ENCODE measurements around the gene SHISA6. TPM values are rescaled to one million over a fixed set of nuclear protein-coding genes. Genes with fewer than 3 reads are reported as not detected.

SHISA6 gene
- total RNA-seq, 1 donor from 2014 or later: 3.3 TPM

- Histone ChIP-seq H3K27me3 (peaks cover 82% of the 10 kb centered on the region), H3K27ac (no peak overlapping the region), H3K9ac (no peak overlapping the region), H3K4me1 (no peaks in the 10 kb centered on the region), H3F3A (ENCODE audit: low read depth) (peaks cover 9% of the 10 kb centered on the region), H3K79me2 (ENCODE audit: low read depth) (no peaks in the 10 kb centered on the region), H4K20me1 (ENCODE audit: low read depth) (peaks cover 11% of the 10 kb centered on the region), H3K36me3 (no peaks in the 10 kb centered on the region), H3K4me2 (peak overlapping the region; percentile 86), H2AFZ (replicated peaks) (no peak overlapping the region), H3K4me3 (peak overlapping the region; percentile 63), H3K9me3 (ENCODE audit: low read depth) (no peaks in the 10 kb centered on the region)
- Mint-ChIP-seq H3K36me3 (peaks cover 3% of the 10 kb centered on the region), H3K27ac (no peak overlapping the region), H3K4me1 (peaks cover 13% of the 10 kb centered on the region), H3K9me3 (peaks cover 8% of the 10 kb centered on the region), H3K4me3 (peak overlapping the region; percentile 75), H3K27me3 (ENCODE audit: insufficient read depth, low read depth) (peaks cover 53% of the 10 kb centered on the region)
- TF ChIP-seq EZH2phosphoT487 (IDR thresholded peaks at IDR 0.05): no peak
- TF ChIP-seq EZH2 (IDR thresholded peaks at IDR 0.05): no peak
- no peak for TF ChIP-seq CTCF (IDR thresholded peaks at IDR 0.05)
- no peak for DNase-seq (ENCODE audit: low spot score)
Observed at GRCh38 chr17:11239379-11239970, 1.5 kb upstream of the SHISA6 start.

- no peaks in the 10 kb centered on the region for H3K36me3 ChIP-seq
- peaks cover 89% of the 10 kb centered on the region for H3K27me3 ChIP-seq
- no peaks in the 10 kb centered on the region for H3K79me2 ChIP-seq (ENCODE audit: low read depth)
- H3K27ac Mint-ChIP-seq: no peak overlapping the region
- H3K4me3 Mint-ChIP-seq: peak overlapping the region; percentile 75
- H3K9ac ChIP-seq: no peak overlapping the region
- H3K9me3 ChIP-seq (ENCODE audit: low read depth): no peaks in the 10 kb centered on the region
- H3K4me2 ChIP-seq: peak overlapping the region; percentile 86
- peaks cover 11% of the 10 kb centered on the region for H4K20me1 ChIP-seq (ENCODE audit: low read depth)
- H3K36me3 Mint-ChIP-seq: peaks cover 3% of the 10 kb centered on the region
- peaks cover 3% of the 10 kb centered on the region for H3K4me1 ChIP-seq
- H3K4me1 Mint-ChIP-seq: peaks cover 13% of the 10 kb centered on the region
- TF ChIP-seq EZH2 (IDR thresholded peaks at IDR 0.05) (no peak), CTCF (IDR thresholded peaks at IDR 0.05) (peak; percentile 46), EZH2phosphoT487 (IDR thresholded peaks at IDR 0.05) (no peak)
- H3K27me3 Mint-ChIP-seq (ENCODE audit: insufficient read depth, low read depth): peaks cover 59% of the 10 kb centered on the region
- H3K27ac ChIP-seq: no peak overlapping the region
- peak overlapping the region; percentile 86 for H2AFZ ChIP-seq (replicated peaks)
- DNase-seq (ENCODE audit: low spot score): peak; percentile 83
- H3K9me3 Mint-ChIP-seq: peaks cover 8% of the 10 kb centered on the region
- H3K4me3 ChIP-seq: peak overlapping the region; percentile 63
- peaks cover 9% of the 10 kb centered on the region for H3F3A ChIP-seq (ENCODE audit: low read depth)
Observed at GRCh38 chr17:11240041-11240840, 772 bp upstream of the SHISA6 start.

GRCh38 chr17:11241611-11242226 is 706 bp downstream of the SHISA6 start:
- DNase-seq (ENCODE audit: low spot score): no peak
- Histone ChIP-seq H4K20me1 (ENCODE audit: low read depth) (peaks cover 11% of the 10 kb centered on the region), H3K4me3 (peak overlapping the region; percentile 42), H3K4me1 (peaks cover 3% of the 10 kb centered on the region), H3K4me2 (peak overlapping the region; percentile 78), H3K27ac (no peak overlapping the region), H3K9me3 (ENCODE audit: low read depth) (no peaks in the 10 kb centered on the region), H2AFZ (replicated peaks) (no peak overlapping the region), H3F3A (ENCODE audit: low read depth) (peaks cover 9% of the 10 kb centered on the region), H3K36me3 (no peaks in the 10 kb centered on the region), H3K9ac (no peak overlapping the region), H3K79me2 (ENCODE audit: low read depth) (no peaks in the 10 kb centered on the region), H3K27me3 (peaks cover 93% of the 10 kb centered on the region)
- H3K4me1 Mint-ChIP-seq: peaks cover 13% of the 10 kb centered on the region
- H3K36me3 Mint-ChIP-seq: peaks cover 3% of the 10 kb centered on the region
- peak overlapping the region; percentile 81 for H3K4me3 Mint-ChIP-seq
- peaks cover 8% of the 10 kb centered on the region for H3K9me3 Mint-ChIP-seq
- TF ChIP-seq EZH2phosphoT487 (IDR thresholded peaks at IDR 0.05): peak; percentile 59
- no peak for TF ChIP-seq CTCF (IDR thresholded peaks at IDR 0.05)
- TF ChIP-seq EZH2 (IDR thresholded peaks at IDR 0.05): peak; percentile 83
- no peak overlapping the region for H3K27ac Mint-ChIP-seq
- peaks cover 57% of the 10 kb centered on the region for H3K27me3 Mint-ChIP-seq (ENCODE audit: insufficient read depth, low read depth)
